ENCODE results near the gene CA12. TPM values are rescaled to one million over a fixed set of nuclear protein-coding genes. Genes with fewer than 3 reads are reported as not detected.
A peak's percentile ranks its signal among the peaks of the same experiment; 100 is the strongest.

Gene CA12
- polyA plus RNA-seq, 3 donors, result not detected

DNA sequence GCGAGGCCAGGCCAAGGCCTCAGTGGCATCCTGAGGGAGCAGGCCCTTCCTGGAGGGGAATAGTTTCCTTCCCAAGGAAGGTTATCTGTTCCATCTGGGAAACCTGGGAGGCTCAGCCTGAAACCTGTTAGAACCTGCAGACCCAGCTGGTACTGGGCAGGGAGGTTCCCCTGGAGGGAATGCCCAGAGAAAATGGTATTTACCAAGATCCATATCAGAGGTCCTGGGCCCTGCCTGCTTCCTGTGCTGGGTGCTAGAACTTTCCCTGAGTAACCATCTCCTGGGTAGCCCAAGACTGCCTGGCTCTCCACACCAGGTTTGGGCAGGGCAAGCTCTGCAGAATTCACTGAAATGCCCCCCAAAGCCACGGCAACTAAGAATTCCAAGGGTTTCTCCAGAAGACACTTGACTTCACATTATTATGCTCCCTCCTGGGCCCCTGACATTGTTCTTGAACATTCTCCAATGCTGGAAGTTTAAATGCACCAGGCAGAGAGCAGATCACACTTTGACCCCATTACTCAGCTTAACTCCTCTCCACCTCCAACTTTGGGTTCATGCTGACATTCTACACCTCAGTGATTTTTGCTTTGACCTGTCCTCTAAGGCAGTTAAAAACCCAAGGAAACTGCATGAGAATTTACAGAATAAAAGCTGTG, 2.0 kb downstream of the CA12 start:
- Mint-ChIP-seq H3K36me3 (no peaks in the 10 kb centered on the region), H3K4me1 (peaks cover 34% of the 10 kb centered on the region), H3K4me3 (peak overlapping the region in 1 of 2 donors; percentile 91), H3K27ac (no peak overlapping the region), H3K9me3 (peaks cover 0 to 10% (median 0%) of the 10 kb centered on the region in 7 donors), H3K27me3 (ENCODE audit: low read depth in 3 of 3) (peaks cover 38 to 58% (median 47%) of the 10 kb centered on the region in 3 donors)
- no peaks in the 10 kb centered on the region for H4K20me1 ChIP-seq (ENCODE audit: insufficient read depth, low read length)
- DNase-seq, result no peak
- no peak overlapping the region for H3K9ac ChIP-seq (ENCODE audit: insufficient read depth, low read length, poor library complexity, severe bottlenecking)
- no peak overlapping the region for H3K4me3 ChIP-seq (replicated peaks in 1 of 3; ENCODE audit: low read depth in 2 of 3, low read length in 3 of 3)
- 100% methylated on average over 2 of the region's 2 CpGs for WGBS (ENCODE audit: insufficient coverage)
- TF ChIP-seq, protein P1, sequence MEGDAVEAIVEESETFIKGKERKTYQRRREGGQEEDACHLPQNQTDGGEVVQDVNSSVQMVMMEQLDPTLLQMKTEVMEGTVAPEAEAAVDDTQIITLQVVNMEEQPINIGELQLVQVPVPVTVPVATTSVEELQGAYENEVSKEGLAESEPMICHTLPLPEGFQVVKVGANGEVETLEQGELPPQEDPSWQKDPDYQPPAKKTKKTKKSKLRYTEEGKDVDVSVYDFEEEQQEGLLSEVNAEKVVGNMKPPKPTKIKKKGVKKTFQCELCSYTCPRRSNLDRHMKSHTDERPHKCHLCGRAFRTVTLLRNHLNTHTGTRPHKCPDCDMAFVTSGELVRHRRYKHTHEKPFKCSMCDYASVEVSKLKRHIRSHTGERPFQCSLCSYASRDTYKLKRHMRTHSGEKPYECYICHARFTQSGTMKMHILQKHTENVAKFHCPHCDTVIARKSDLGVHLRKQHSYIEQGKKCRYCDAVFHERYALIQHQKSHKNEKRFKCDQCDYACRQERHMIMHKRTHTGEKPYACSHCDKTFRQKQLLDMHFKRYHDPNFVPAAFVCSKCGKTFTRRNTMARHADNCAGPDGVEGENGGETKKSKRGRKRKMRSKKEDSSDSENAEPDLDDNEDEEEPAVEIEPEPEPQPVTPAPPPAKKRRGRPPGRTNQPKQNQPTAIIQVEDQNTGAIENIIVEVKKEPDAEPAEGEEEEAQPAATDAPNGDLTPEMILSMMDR (IDR thresholded peaks at IDR 0.05), result no peak
- no peak overlapping the region for H2AFZ ChIP-seq (ENCODE audit: insufficient read depth, low read depth, low read length, poor library complexity, severe bottlenecking)
- no peak overlapping the region for H3K4me2 ChIP-seq (replicated peaks; ENCODE audit: extremely low read depth, low read length, poor library complexity, severe bottlenecking)
- intact Hi-C loops (cut with micrococcal nuclease), result no loop called here
- peaks cover 15 to 25% of the 10 kb centered on the region in 2 donors for H3K4me1 ChIP-seq (ENCODE audit: control insufficient read depth in 1 of 2, insufficient read depth in 2 of 2, low read length in 2 of 2)
- H3K79me2 ChIP-seq (ENCODE audit: insufficient read depth, low read length), result no peaks in the 10 kb centered on the region
- H3K27ac ChIP-seq (ENCODE audit: low read depth in 1 of 2, low read length in 2 of 2), result no peak overlapping the region
- H3K36me3 ChIP-seq (replicated peaks in 1 of 2; ENCODE audit: control insufficient read depth in 1 of 2, insufficient read depth in 2 of 2, low read length in 2 of 2), result no peaks in the 10 kb centered on the region
- peaks cover 0 to 9% of the 10 kb centered on the region in 2 donors for H3K9me3 ChIP-seq (replicated peaks in 1 of 2; ENCODE audit: control insufficient read depth in 1 of 2, insufficient read depth in 1 of 2, low read length in 2 of 2)
- peaks cover 30 to 54% of the 10 kb centered on the region in 2 donors for H3K27me3 ChIP-seq (ENCODE audit: control insufficient read depth in 2 of 2, insufficient read depth in 2 of 2, low read length in 2 of 2)

DNA sequence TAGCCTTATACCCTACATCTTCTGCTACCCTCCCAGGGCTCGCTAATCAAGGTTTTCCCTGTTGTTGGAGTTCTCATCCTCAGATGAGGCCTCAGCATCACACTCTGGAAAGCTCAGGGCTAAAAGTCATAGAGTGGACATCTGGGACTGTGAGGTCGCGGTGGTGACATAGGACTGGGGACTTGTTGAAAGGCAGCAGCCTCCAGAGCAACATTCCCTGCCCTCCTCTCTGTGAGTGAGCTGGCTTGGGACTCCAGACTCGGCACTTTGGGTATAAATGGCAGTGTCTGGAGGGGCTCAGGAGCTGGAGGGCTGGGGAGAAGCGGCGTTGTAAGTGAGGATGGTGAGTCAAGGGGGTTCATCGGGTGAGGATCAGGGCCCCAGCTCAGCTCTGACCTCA, 2.7 kb downstream of the CA12 start:
- peaks cover 41% of the 10 kb centered on the region for H3K4me1 Mint-ChIP-seq
- 91% methylated on average over 5 of the region's 7 CpGs for WGBS (ENCODE audit: insufficient coverage)
- peaks cover 38 to 53% (median 45%) of the 10 kb centered on the region in 3 donors for H3K27me3 Mint-ChIP-seq (ENCODE audit: low read depth in 3 of 3)
- H3K4me2 ChIP-seq (replicated peaks; ENCODE audit: extremely low read depth, low read length, poor library complexity, severe bottlenecking), result no peak overlapping the region
- no peaks in the 10 kb centered on the region for H3K79me2 ChIP-seq (ENCODE audit: insufficient read depth, low read length)
- peak overlapping the region in 1 of 7 donors; percentile 70 for H3K27ac Mint-ChIP-seq
- H4K20me1 ChIP-seq (ENCODE audit: insufficient read depth, low read length), result no peaks in the 10 kb centered on the region
- no peak overlapping the region for H3K4me3 ChIP-seq (replicated peaks in 1 of 3; ENCODE audit: low read depth in 2 of 3, low read length in 3 of 3)
- no peak for DNase-seq
- H3K4me1 ChIP-seq (ENCODE audit: control insufficient read depth in 1 of 2, insufficient read depth in 2 of 2, low read length in 2 of 2), result peaks cover 20 to 32% of the 10 kb centered on the region in 2 donors
- no peak overlapping the region for H3K4me3 Mint-ChIP-seq
- intact Hi-C loops (cut with micrococcal nuclease), result no loop called here
- H3K9me3 Mint-ChIP-seq, result peaks cover 0 to 10% (median 0%) of the 10 kb centered on the region in 7 donors
- peaks cover 30 to 48% of the 10 kb centered on the region in 2 donors for H3K27me3 ChIP-seq (ENCODE audit: control insufficient read depth in 2 of 2, insufficient read depth in 2 of 2, low read length in 2 of 2)
- peaks cover 0 to 9% of the 10 kb centered on the region in 2 donors for H3K9me3 ChIP-seq (replicated peaks in 1 of 2; ENCODE audit: control insufficient read depth in 1 of 2, insufficient read depth in 1 of 2, low read length in 2 of 2)
- H2AFZ ChIP-seq (ENCODE audit: insufficient read depth, low read depth, low read length, poor library complexity, severe bottlenecking), result no peak overlapping the region
- H3K36me3 Mint-ChIP-seq, result no peaks in the 10 kb centered on the region
- TF ChIP-seq, protein P1 (IDR thresholded peaks at IDR 0.05), result no peak
- H3K27ac ChIP-seq (ENCODE audit: low read depth in 1 of 2, low read length in 2 of 2), result no peak overlapping the region
- H3K9ac ChIP-seq (ENCODE audit: insufficient read depth, low read length, poor library complexity, severe bottlenecking), result no peak overlapping the region
- H3K36me3 ChIP-seq (replicated peaks in 1 of 2; ENCODE audit: control insufficient read depth in 1 of 2, insufficient read depth in 2 of 2, low read length in 2 of 2), result no peaks in the 10 kb centered on the region

Measured in CD14-positive monocyte (primary cell).